GM15510 (cell line): ENCODE results near the gene TESMIN.

Experiments
- POLR2A ChIP-seq: IDR thresholded peaks from 3 replicates; pipeline ENCODE4 v1.6.1; 2011; ENCODE audit warnings: borderline replicate concordance; ENCODE audit not compliant: insufficient read length; ENCODE audit errors: extremely low read depth

Gene TESMIN

GRCh38 chr11:68770781-68771180, 19.5 kb upstream of the TESMIN start:
- no peak for TF ChIP-seq POLR2A

- no peak for TF ChIP-seq POLR2A
These were observed 16.4 kb upstream of the TESMIN start for GRCh38 chr11:68767672-68768071.

- TF ChIP-seq POLR2A: no peak
These were observed 15.5 kb upstream of the TESMIN start for GRCh38 chr11:68766786-68767185.

GRCh38 chr11:68764746-68765145, 13.4 kb upstream of the TESMIN start:
- no peak for TF ChIP-seq POLR2A

GRCh38 chr11:68763926-68764657, 12.8 kb upstream of the TESMIN start:
- TF ChIP-seq POLR2A: no peak

- TF ChIP-seq POLR2A: no peak
These were observed 11.9 kb upstream of the TESMIN start for GRCh38 chr11:68763181-68763721.

GRCh38 chr11:68762481-68762880, 11.2 kb upstream of the TESMIN start:
- TF ChIP-seq POLR2A: no peak

GRCh38 chr11:68761801-68762200, 10.5 kb upstream of the TESMIN start:
- no peak for TF ChIP-seq POLR2A

- no peak for TF ChIP-seq POLR2A
These were observed 8.7 kb upstream of the TESMIN start for GRCh38 chr11:68759991-68760390.

GRCh38 chr11:68757711-68758110, 6.4 kb upstream of the TESMIN start:
- no peak for TF ChIP-seq POLR2A

- TF ChIP-seq POLR2A: no peak
These were observed 4.9 kb upstream of the TESMIN start for GRCh38 chr11:68756171-68756766.

- TF ChIP-seq POLR2A: no peak
These were observed 2.0 kb upstream of the TESMIN start for GRCh38 chr11:68753300-68753699.

GRCh38 chr11:68751004-68751325, 355 bp downstream of the TESMIN start:
- TF ChIP-seq POLR2A: no peak

GRCh38 chr11:68750195-68751003, 921 bp downstream of the TESMIN start:
- no peak for TF ChIP-seq POLR2A
